Caco-2 (cell line): Measurements from ENCODE around the gene WNK2. TPM values are rescaled to one million over a fixed set of nuclear protein-coding genes. Genes with fewer than 3 reads are reported as not detected.

Source experiments
- BruUV-seq: library from RNA; stranded (reverse); fragments of 400-500 nt; replicated peaks from 2 replicates; lab custom pipeline; 2021; lab: Mats Ljungman, UMichigan
- CTCF ChIA-PET: fragments of 300-600 bp; sonication (Branson Sonifier 250); formaldehyde crosslinking; loops from one replicate; lab custom pipeline; 2022; ENCODE audit warnings: antibody characterized with exemption; lab: Charles Lee
- POLR2A ChIA-PET: fragments of 300-600 bp; sonication (Branson Sonifier 250); formaldehyde crosslinking; loops from one replicate; lab custom pipeline; 2022; ENCODE audit warnings: antibody characterized with exemption; lab: Charles Lee
- DNase-seq, 2 experiments: peaks; one replicate each; pipeline versions ENCODE4 v3.0.0 to v3.0.0-alpha.2; 2020 to 2022
- H3K27me3 ChIP-seq: replicated peaks from 2 replicates; pipeline ENCODE4 v1.6.0; 2011; ENCODE audit warnings: low read length; ENCODE audit not compliant: control insufficient read depth, insufficient read depth
- H3K36me3 ChIP-seq: 2 replicates; pipeline ENCODE4 v1.5.1; 2011; ENCODE audit warnings: low read length; ENCODE audit not compliant: control insufficient read depth, insufficient read depth
- H3K4me1 ChIP-seq: fragments of 250-450 bp; sonication (Bioruptor Pico); 2 replicates; pipeline ENCODE4 v1.5.1; 2020; ENCODE audit warnings: mild to moderate bottlenecking
- H3K4me3 ChIP-seq: 2 replicates; pipeline ENCODE4 v1.5.1; 2011; ENCODE audit warnings: low read depth, mild to moderate bottlenecking, control low read depth, low read length
- H3K9me3 ChIP-seq: fragments of 250-450 bp; sonication (Bioruptor Pico); 2 replicates; pipeline ENCODE4 v1.5.1; 2020; ENCODE audit warnings: mild to moderate bottlenecking, moderate library complexity
- H3K27ac Mint-ChIP-seq: one replicate; pipeline ENCODE4 v1.8.0; 2022; ENCODE audit warnings: mixed read lengths; ENCODE audit not compliant: unreplicated experiment
- H3K27me3 Mint-ChIP-seq: one replicate; pipeline ENCODE4 v1.8.0; 2022; ENCODE audit warnings: mixed read lengths; ENCODE audit not compliant: insufficient read depth, unreplicated experiment
- H3K36me3 Mint-ChIP-seq: one replicate; pipeline ENCODE4 v1.8.0; 2022; ENCODE audit warnings: mild to moderate bottlenecking, mixed read lengths; ENCODE audit not compliant: insufficient read depth, unreplicated experiment
- H3K4me1 Mint-ChIP-seq: one replicate; pipeline ENCODE4 v1.8.0; 2022; ENCODE audit warnings: low read depth, mixed read lengths; ENCODE audit not compliant: unreplicated experiment
- H3K4me3 Mint-ChIP-seq: one replicate; pipeline ENCODE4 v1.8.0; 2022; ENCODE audit warnings: mild to moderate bottlenecking, moderate library complexity, mixed read lengths; ENCODE audit not compliant: unreplicated experiment
- H3K9me3 Mint-ChIP-seq: one replicate; pipeline ENCODE4 v1.8.0; 2022; ENCODE audit warnings: mixed read lengths; ENCODE audit not compliant: unreplicated experiment
- CTCF ChIP-seq, 2 experiments: fragments of 200-600 bp in 1 of 2; IDR thresholded peaks; 1 replicate in 1 of 2; 2 replicates in 1 of 2; pipeline versions ENCODE4 v1.5.1 to v1.8.0; 2011 to 2022; ENCODE audit warnings: antibody characterized with exemption in 1 of 2, control low read depth in 1 of 2, inconsistent platforms in 1 of 2, low read depth in 1 of 2, low read length in 1 of 2, mild to moderate bottlenecking in 1 of 2, moderate library complexity in 1 of 2; ENCODE audit not compliant: insufficient read depth in 1 of 2, severe bottlenecking in 1 of 2, unreplicated experiment in 1 of 2
- intact Hi-C: fragments of 100-400 bp; cut with micrococcal nuclease; formaldehyde crosslinking; loops from one replicate; pipeline ENCODE4 v1.10.0; 2022; ENCODE audit not compliant: unreplicated experiment
- total RNA-seq: library from RNA; stranded (reverse); gene quantifications from 2 replicates; pipeline ENCODE4 v1.2.3, GENCODE V29; 2022

WNK2 gene
- total RNA-seq, 1 experiment from 2014 or later: 21.7 TPM

DNA sequence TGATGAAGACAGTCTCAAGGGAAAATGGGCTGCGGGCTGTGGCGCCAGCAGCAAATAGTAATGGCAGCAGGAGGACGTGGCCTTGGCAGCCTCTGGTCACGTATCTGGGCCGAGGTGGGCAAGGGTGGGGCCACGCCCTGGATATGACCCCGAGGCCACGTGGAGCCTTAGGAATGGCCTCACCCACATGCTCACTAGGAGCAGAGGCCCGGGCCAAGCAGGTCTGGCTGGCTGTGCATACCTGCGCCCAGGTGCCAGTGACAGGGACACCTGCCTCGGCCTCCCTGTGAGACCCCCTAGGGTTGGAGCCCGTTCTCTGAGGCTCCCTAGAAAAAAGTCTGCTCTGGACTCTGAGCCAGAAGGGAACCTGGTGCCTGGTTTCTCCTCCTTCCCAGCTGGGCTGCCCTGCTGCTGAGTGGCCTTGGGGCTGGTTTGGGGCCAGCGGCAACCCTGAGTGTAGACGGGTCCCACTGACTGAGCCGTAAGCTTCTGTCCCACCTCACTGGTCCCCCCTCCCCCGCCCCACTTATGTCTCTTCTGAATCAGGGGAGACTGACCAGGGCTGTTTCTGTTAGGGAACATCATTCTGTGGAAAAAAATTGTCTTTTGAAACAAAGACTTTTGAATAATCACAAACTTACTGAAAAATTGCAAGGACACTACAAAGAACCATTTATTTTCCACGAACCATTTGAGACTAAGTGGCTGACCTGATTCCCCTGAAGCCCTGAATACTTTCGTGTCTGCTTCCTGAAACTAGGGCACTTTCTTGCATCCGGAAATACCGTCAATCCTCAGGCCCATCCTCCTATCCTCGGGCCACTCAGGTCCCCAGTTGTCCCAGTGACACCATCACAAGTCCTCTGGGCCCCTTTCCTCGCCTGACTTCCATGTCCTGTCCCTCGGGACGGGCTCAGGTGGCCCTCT, 60.8 kb downstream of the WNK2 start:
- CTCF ChIA-PET: no interaction called here
- H3K36me3 Mint-ChIP-seq: peaks cover 4% of the 10 kb centered on the region

DNA sequence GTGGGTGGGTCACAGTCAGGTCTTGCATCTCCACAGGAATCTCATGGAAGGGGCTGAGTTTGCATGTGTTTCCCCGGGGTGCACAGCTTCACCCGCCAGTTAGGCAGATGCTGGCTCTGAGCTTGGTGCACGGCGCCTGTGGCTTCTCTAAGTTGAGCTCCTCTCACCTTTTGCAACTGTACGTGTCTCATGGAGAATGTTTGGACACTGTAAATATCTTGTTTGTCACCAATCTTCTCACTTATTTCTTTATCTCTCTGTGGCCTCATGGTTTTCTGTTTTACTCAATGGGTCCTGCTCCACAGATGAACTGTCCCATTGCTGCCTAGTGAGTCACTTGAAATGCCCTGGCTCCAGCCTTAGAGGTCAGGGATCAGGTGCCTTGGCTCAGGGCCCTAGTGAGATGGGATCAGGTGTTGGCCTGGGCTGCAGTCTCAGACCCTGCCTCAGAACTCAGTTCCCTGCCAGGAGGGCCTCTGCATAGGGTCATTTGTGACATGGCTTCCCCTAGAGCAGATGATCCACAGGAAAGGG, 61.6 kb downstream of the WNK2 start:
- no peak for DNase-seq
- Histone ChIP-seq H3K27me3 (no peaks in the 10 kb centered on the region), H3K36me3 (no peaks in the 10 kb centered on the region), H3K4me1 (no peaks in the 10 kb centered on the region), H3K4me3 (no peak overlapping the region), H3K9me3 (no peaks in the 10 kb centered on the region)
- Mint-ChIP-seq H3K27ac (no peak overlapping the region), H3K9me3 (no peaks in the 10 kb centered on the region), H3K4me3 (no peak overlapping the region), H3K4me1 (no peaks in the 10 kb centered on the region), H3K27me3 (no peaks in the 10 kb centered on the region), H3K36me3 (peaks cover 4% of the 10 kb centered on the region)
- ChIA-PET CTCF (no interaction called here), POLR2A (no interaction called here)
- intact Hi-C loops: no loop called here
- TF ChIP-seq CTCF (IDR thresholded peaks at IDR 0.05; ENCODE audit: insufficient read depth in 1 of 2, low read depth in 1 of 2, low read length in 1 of 2, severe bottlenecking in 1 of 2, unreplicated experiment in 1 of 2): no peak
- BruUV-seq: no TSS peak

More for the DNA sequence above, 60.8 kb downstream of the WNK2 start:
- intact Hi-C loops: no loop called here
- no peak for DNase-seq
- Histone ChIP-seq H3K9me3 (no peaks in the 10 kb centered on the region), H3K36me3 (no peaks in the 10 kb centered on the region), H3K4me3 (no peak overlapping the region), H3K27me3 (no peaks in the 10 kb centered on the region), H3K4me1 (no peaks in the 10 kb centered on the region)
- no peaks in the 10 kb centered on the region for H3K9me3 Mint-ChIP-seq
- H3K27me3 Mint-ChIP-seq: no peaks in the 10 kb centered on the region
- H3K4me1 Mint-ChIP-seq: no peaks in the 10 kb centered on the region
- no peak overlapping the region for H3K4me3 Mint-ChIP-seq
- BruUV-seq: no TSS peak
- no peak overlapping the region for H3K27ac Mint-ChIP-seq
- POLR2A ChIA-PET: no interaction called here
- no peak for TF ChIP-seq CTCF (IDR thresholded peaks at IDR 0.05; ENCODE audit: insufficient read depth in 1 of 2, low read depth in 1 of 2, low read length in 1 of 2, severe bottlenecking in 1 of 2, unreplicated experiment in 1 of 2)

- DNase-seq: no peak
- Histone ChIP-seq H3K9me3 (no peaks in the 10 kb centered on the region), H3K4me3 (no peak overlapping the region), H3K4me1 (no peaks in the 10 kb centered on the region), H3K27me3 (no peaks in the 10 kb centered on the region), H3K36me3 (no peaks in the 10 kb centered on the region)
- Mint-ChIP-seq H3K36me3 (peaks cover 4% of the 10 kb centered on the region), H3K27ac (no peak overlapping the region), H3K9me3 (no peaks in the 10 kb centered on the region), H3K4me3 (no peak overlapping the region), H3K27me3 (no peaks in the 10 kb centered on the region), H3K4me1 (no peaks in the 10 kb centered on the region)
- intact Hi-C loops: no loop called here
- TF ChIP-seq CTCF (IDR thresholded peaks at IDR 0.05; ENCODE audit: insufficient read depth in 1 of 2, low read depth in 1 of 2, low read length in 1 of 2, severe bottlenecking in 1 of 2, unreplicated experiment in 1 of 2): no peak
- POLR2A ChIA-PET: no interaction called here
- CTCF ChIA-PET: no interaction called here
- BruUV-seq: no TSS peak
These were observed 62.2 kb downstream of the WNK2 start for GRCh38 chr9:93246111-93246510.
